Measurements from ENCODE around the gene MDM4.
"Not testable (repeated sequence)": the region's sequence is repeated elsewhere in the genome, so short reads cannot be mapped to it uniquely, and the experiment has no call there.

The MDM4 gene

DNA sequence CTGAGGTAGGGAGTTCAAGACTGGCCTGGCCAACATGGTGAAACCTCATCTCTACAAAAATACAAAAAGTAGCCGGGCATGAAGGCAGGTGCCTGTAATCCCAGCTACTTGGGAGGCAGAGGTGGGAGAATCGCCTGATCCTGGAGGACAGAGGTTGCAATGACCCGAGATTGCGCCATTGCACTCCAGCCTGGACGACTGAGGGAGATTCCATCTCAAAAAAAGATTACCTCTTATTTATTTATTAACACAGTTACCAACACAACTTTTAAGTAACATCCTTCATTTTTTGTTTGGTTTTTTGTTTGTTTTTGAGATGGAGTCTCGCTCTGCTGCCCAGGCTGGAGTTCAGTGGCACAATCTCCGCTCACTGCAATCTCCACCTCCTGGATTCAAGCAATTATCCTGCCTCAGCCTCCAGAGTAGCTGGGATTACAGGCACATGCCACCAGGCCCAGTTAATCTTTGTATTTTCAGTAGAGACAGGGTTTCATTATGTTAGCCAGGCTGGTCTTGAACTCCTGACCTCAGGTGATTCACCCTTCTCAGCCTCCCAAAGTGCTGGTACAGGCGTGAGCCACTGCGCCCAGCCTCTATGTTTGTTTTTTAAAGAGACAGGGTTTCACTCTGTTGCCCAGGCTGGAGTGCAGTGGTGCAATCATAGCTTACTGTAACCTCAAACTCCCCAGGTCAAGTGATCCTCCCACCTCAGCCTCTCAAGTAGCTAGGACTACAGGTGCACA lies 29.5 kb upstream of the MDM4 start:
- H3K27ac ChIP-seq, H3K4me3 ChIP-seq: not testable (repeated sequence)

DNA sequence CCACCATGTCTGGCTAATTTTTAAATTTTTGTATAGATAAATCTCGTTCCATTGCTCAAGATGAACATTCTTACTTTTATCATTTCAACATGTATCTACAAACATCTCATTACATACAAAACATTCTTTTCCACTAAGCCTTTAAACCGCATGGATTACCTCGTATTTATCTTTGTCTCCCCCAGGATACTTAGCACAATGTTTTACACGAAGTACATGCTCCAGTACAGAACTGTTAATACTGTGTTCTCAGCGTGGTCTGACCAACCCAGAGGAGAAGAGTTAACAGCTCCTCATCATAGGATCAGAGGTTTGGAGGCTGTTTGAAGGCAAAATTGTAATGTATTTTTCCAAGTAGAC lies 29.0 kb upstream of the MDM4 start:
- H3K4me3 ChIP-seq = no peak overlapping the region
- H3K27ac ChIP-seq = no peak overlapping the region

DNA sequence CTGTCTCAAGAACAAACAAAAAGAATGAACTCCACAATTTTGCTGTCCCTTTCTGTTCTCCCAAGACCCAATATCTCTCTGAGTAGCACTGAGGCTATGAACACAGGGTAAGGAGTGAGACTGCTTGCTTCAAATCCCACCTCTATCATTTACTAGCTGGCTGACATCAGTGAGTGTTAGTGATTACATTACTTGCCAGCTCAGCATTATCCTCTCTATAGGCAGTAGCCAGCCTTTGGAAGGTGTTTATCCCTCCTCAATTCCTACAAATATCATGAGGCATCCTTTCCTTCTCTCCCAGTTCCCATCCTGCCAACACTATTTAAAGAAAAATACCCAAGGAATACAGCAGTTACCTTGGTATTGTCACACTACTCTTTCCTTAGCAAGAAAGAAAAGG lies 24.6 kb upstream of the MDM4 start:
- Histone ChIP-seq H3K27ac (peak overlapping the region in 5 of 21 experiments; percentile 78 to 95 (median 87)), H3K4me3 (no peak overlapping the region)

DNA sequence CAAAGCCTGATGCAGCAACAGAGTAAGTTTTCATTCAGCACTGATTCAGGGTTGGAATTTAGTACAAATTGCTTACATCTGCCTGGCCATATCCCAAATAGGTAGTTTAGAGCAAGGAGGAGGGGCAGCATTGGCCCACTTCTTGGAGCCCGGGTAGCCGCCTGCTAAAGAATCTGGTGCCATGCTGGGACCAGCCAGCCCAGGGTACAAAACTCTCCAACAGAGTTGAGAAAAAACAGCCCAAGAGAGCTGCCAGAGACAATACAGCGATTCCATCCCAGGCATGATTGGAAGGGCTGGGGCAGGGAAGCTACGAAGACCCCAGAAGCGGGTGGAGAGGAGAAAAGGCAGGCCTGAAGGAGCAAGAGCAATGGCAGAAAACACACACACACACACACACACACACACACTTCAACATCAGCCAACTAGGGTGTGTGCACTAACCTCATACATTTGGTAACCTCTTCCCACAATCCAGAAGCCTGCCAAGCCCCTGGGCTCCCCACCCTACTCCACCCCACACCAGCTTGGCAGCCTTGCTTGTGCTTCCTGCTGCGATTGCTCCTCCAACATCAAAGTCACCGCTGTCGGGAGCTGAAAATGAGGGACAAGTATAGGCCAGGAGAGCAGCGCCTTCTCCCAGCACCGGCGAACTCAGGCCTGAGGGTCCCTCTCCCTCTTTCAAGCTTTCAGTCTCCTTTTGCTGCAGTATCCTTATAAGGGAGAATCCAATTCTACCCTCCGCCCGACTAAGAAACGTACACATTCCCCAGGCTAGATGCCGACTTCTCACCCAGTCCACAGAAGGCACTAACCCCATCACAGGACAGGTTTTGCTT lies 22.8 kb upstream of the MDM4 start:
- Histone ChIP-seq H3K4me3 (peak overlapping the region; percentile 55 to 86 (median 75)), H3K27ac (peak overlapping the region; percentile 63 to 95 (median 87))

DNA sequence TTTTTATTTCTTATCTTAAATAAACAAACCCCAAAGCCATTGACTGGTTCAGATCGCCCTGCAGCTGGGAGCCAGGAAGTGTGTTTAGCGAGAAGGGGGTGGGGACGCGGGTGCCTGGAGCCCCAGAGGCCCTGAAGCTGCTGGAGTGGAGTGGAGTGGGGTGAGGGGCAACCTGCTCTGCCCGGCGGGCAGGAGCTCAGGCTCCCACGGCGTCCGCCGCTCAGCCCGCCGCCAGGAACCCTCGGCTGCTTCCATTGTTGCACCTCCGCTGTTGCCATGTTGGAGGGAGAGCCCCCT lies 22.3 kb upstream of the MDM4 start:
- Histone ChIP-seq H3K27ac (peak overlapping the region; percentile 63 to 95 (median 87)), H3K4me3 (peak overlapping the region; percentile 55 to 86 (median 75))

DNA sequence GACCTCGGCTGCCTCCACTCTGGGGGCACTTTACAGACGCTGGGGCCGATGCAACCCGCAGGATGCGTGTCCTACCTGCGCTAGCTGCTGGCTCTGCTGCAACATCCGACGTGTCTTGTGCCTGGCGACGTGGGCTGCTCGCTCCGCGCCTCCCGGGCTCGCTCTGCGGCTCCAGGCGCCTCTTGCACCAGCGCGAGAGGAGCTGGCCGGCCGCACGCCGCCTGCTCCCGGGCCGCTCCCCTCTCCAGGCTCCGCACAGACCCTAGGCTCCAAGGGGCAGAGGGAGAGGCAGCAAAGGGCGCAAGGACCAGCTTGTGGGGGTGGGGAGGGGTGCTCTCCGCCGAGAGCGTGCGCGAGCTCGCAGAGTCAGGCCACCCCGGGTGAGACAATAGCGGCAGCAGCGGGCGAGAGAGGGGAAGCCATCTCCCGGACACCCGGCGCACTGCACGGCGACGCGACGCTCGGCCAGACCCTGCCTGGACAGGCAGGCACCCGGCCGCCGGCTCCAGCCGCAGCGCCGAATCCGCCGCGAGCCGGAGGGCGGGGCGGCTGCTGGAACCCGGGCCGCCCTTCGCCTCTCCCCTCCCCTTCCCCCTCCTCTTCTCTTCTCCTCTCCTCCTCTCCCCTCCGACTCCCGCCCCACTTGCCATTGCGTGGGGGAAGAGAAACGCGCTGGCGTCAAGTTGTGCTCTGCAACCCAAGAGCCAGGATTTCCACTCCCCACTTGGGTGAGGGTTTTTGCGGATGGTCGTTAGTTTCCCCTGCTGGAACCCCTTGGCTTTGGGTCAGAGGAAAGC lies 21.7 kb upstream of the MDM4 start, which contains the start of gene PIK3C2B:
Gene PIK3C2B (minus strand): TSS at position 525 of the 797 bp plus-strand sequence. CDS start 25,003 bp downstream, outside the sequence.
- Histone ChIP-seq H3K4me3 (peak within 1 kb of the TSS; percentile 55 to 86 (median 75)), H3K27ac (peak within 1 kb of the TSS; percentile 63 to 95 (median 87))

DNA sequence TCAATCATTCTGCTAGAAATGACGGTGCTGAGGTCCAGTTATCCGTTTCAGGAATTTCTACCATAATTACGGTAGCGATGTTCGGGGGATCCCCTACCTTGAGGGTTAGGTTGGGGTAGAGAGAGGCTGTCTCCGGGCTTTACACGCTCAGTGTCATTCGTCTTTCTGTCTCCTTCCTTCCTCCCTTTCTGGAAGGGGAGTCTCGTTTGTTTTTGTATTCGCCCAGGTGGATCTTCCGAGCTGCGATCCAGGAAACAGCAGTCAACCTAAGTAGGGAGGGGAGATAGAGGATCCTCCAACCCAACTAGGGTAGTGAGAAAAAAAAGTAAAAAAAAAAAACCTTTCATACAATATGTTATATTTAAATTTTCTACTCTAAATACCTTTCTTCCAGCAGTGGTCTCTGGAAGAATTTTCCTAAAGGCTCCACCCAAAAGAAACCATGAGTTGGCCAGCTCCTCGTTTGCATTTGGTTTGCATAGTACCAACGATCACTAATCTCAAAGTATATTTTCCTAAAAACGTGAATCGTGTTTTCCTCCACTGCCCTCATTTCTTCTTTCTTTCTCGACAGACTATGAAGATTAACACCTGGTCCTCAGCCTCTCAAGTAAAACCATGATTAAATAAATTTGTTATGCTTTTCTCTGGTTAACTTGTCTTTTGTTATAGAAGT lies 21.0 kb upstream of the MDM4 start:
- Histone ChIP-seq H3K4me3 (peak overlapping the region; percentile 55 to 86 (median 75)), H3K27ac (peak overlapping the region in 20 of 21 experiments; percentile 63 to 95 (median 88))

DNA sequence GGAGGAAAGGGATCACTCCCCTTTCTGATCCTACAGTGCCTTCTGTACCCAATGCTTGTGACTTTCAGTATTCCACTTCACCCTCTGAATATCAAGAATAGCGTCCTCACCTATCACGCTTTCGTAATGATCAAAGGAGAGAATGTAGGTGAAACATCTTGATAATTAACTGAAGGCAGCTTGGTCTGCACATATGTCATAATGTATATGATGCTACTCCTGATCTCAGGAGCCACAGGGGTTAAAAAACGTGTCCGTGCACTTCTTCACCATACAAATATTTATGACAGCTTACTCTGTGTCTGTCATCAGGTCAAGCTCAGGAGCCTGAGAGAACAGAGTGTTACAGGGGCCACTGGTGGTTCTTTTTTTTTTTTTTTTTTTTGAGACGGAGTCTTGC lies 20.4 kb upstream of the MDM4 start:
- Histone ChIP-seq H3K4me3 (peak overlapping the region in 1 of 7 experiments; percentile 86), H3K27ac (peak overlapping the region in 1 of 21 experiments; percentile 94)

DNA sequence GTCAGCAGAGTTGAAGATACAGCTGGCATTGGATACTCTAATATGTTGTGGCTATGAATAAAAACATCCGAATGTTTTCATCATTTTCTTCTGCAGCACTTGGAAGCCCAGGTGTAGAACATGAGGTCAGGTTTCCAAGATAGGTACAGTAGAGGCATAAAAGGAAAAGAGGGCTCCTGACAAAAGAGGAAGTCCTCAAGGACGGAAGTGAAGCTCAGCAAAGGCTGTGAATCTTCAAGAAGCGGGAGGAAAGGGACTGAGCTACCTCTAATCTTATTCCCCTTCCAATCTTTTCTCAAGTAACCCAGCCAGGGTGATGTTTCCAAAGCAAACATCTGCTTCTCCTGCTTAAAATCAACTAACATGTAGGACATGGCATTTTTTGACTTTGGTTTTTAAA lies 17.2 kb upstream of the MDM4 start:
- Histone ChIP-seq H3K4me3 (no peak overlapping the region), H3K27ac (no peak overlapping the region)

DNA sequence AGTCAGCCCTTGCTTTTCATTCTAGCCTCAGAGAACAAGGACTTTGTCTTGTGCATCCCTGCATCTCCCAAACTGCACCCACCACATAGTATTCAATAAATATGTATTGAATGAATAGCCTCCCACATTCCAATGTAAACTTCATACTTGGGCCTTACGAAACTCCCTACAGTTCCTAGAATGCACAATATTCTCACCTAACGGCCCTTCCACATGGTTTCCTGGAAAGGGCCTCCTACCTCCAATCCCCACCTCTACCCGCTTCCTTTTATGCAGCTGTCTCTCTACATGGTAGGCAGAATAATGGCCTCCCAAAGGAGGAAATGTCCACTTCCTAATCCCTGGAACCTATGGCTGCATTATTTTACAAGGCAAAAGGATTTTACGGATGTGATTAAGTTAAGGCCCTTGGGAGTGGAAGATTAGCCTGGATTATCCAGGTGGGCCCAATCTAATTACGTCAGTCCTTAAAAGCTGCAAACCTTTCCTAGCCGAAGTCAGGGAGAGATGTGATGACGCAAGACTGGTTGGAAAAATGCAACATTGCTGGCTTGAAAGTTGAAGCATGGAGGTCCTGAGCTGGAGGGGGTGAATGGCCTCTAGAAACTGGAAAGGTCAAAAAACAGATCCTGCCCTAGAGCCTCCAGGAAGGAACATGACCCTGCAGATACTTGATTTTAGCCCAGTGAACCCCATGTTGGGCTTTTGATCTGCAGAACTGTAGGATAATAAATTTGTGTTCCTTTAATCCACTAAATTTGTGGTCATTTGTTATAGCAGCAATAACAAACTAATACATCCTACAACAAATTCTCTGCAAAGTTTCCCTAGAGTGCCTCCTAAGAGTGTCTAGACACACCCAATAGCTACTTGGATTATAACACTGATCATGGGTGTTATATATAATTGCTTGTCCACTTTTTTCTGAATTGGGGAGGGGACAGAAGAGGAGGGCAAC lies 16.4 kb upstream of the MDM4 start:
- H3K27ac ChIP-seq = no peak overlapping the region
- H3K4me3 ChIP-seq = no peak overlapping the region

DNA sequence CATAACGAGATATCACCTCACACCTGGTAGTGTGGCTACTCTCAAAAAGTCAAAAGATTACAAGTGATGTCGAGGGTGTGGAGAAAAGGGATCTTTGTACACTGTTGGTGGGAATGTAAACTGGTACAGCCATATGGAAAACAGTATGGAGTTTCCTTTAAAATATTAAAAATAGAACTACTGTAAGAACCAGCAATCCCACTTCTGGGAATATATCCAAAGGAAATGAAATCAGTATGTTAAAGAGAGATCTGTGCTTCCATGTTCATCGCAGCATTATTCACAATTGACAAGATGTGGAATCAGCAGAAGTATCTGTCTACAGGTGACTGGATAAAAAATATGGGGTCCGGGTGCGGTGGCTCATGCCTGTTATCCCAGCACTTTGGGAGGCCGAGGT lies 14.0 kb upstream of the MDM4 start:
- H3K27ac ChIP-seq = no peak overlapping the region
- no peak overlapping the region for H3K4me3 ChIP-seq

DNA sequence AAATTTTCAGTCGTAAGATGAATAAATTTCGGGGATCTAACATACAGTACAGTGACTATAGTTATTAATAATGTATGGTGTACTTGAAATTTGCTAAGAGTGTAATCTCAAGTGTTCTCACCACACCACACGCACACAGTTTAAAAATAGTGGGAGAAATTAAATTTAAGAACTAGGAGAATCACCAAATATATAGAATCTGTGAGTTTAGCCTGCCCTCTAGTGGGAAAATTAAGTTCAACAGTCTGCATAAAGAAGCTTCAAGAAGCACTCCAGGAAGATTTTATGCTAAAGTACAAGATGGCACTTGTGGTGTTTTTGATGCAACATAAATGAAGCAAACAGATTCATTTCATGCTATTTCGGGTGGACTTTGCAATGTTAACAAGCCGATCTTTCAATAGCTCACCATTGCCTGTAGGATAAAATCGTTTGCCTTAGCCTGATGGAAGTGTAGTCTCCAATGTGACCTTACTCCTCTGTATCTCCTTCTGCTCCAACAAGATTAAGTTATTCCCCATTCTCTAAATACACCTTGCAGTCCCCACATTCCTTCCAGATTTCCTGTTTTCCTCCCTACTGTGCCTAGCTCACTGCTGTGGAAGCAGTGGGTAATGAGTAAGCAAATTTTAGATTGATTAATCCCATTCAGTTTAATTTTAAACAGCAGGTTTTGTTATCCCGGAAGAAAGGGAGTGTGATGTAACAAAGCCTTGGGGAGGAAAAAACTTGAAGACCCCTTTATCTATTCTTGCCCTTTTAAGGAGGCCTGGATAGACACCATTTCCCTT lies 12.9 kb upstream of the MDM4 start:
- H3K4me3 ChIP-seq = no peak overlapping the region
- no peak overlapping the region for H3K27ac ChIP-seq

DNA sequence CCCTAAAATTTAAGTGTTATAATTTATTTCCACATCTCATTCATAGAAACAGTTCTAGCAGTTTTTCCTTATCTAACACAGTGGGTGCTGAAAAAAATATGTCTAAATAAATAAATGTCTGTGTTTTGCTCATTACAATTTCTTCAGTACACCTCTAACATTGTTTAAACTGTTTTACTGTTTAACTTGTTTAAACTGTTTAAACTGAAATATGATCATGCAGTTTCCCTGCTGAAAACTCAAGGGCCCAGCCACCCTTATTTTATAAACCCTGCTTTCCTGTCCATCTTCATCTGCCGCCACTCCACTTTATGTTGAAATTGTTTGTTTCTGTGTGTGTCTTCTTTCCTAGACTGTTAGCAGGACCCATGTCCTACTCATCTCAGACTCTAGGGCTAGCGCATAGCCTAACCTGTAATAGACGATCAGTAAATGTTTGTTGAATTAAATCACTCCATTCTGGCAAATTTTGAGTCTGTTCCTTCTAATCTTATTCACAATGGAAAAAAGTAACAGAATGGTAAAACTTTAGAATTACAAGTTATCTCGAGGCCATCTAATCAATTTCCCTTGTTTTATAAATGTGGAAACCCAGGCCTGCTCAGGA lies 12.2 kb upstream of the MDM4 start:
- Histone ChIP-seq H3K27ac (no peak overlapping the region), H3K4me3 (no peak overlapping the region)

DNA sequence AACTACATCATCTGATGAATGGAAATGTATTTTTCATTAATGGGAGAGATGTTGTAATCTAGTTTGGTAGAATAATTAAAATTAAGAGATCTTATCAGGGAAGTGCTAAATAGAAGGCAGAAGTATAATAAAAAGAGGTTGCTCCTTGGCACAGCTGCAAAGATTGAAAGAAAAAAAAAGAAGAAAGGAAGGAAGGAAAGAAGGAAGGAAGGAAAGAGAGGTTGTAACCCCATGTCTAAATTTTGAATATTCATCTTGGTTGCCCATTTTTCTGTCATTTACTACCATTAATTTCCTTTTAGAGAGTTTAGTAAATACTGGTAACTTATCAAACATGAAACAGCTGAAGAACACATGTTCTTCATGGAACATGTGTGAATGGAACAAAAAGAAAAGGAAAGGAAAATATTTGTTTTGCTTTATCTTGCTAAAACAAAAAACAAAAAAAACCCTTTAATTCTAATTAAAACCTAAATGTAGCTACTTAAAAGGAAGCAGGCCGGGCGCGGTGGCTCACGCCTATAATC lies 10.5 kb upstream of the MDM4 start:
- Histone ChIP-seq H3K4me3 (peak overlapping the region; percentile 29 to 52 (median 48)), H3K27ac (peak overlapping the region in 17 of 21 experiments; percentile 0 to 89 (median 65))

DNA sequence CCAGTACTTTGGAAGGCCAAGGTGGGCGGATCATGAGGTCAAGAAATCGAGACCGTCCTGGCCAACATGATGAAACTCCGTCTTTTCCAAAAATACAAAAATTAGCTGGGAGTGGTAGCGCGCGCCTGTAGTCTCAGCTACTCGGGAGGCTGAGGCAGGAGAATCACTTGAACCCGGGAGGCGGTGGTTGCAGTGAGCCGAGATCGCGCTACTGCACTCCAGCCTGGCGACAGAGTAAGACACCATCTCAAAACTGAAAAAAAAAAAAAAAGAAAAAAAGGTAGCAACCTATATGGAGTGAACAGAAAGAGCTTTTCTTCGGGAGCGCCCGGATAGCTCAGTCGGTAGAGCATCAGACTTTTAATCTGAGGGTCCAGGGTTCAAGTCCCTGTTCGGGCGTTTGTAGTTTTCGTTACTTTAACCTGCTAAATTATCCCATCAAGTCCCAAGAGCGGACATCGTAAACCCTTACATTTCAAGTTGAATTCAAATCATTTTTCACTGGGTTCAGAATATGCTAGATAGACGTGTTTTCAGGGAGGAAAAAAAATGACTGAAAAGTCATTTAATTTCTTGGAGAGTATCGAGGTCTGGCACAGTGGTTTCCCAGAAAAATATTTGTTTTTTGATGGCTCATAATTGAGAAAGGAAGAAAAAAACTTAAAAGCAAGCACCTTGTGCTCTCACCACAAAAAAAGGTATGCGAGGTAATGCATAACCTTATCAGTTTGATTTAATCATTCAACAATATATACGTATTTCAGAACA lies 9.8 kb upstream of the MDM4 start:
- Histone ChIP-seq H3K27ac (peak overlapping the region in 17 of 21 experiments; percentile 0 to 89 (median 72)), H3K4me3 (peak overlapping the region; percentile 29 to 52 (median 48))

DNA sequence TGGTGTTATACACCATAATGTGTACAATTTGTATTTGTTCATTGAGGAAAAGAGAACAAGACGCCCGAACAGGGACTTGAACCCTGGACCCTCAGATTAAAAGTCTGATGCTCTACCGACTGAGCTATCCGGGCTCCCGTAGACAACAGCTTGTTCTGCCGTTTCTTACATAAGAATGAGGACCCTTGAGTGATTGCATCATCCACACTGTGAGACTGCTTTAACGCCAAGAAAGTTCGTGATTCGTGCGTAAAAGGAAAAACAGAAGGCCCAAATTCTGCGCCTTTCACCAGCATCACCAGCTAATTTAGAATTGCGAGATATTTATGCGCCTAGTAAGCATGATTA lies 9.3 kb upstream of the MDM4 start:
- Histone ChIP-seq H3K4me3 (peak overlapping the region; percentile 29 to 52 (median 48)), H3K27ac (peak overlapping the region in 20 of 21 experiments; percentile 63 to 89 (median 82))
